Measurements from ENCODE around the gene FAM78A.

FAM78A gene

DNA sequence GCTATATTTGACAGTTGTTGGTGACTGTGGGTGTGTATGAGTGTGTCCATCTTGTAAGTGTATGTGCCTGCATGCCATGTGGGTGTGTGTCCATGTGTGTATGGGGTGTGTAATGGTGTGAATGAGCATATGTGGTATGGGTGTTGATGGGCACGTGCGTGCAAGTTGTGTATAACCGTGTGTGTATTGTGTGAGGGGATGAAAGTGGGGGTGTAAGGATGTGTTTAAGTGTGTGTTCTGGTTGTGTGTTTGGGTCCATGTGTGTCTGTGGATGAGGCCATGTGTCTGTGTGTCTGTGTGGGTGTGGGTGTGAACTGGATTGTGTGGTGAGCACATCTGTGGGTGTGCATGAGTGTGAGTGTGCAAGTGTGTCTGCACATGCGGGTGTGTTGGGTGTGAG lies 5.9 kb upstream of the FAM78A start:
- Histone ChIP-seq H3F3A (ENCODE audit: insufficient read depth, low read length) (peaks cover 9% of the 10 kb centered on the region), H3K36me3 (replicated peaks; ENCODE audit: insufficient read depth, low read length) (no peaks in the 10 kb centered on the region), H3K9me3 (replicated peaks; ENCODE audit: insufficient read depth, low read length) (no peaks in the 10 kb centered on the region), H3K27ac (ENCODE audit: low read length) (no peak overlapping the region), H3K4me3 (ENCODE audit: low read length) (no peak overlapping the region), H4K20me1 (ENCODE audit: insufficient read depth, low read length) (no peaks in the 10 kb centered on the region), H3K9ac (ENCODE audit: low read length) (no peak overlapping the region), H3K27me3 (replicated peaks; ENCODE audit: insufficient read depth, low read length) (peaks cover 27% of the 10 kb centered on the region), H3K4me1 (ENCODE audit: low read length) (peaks cover 3% of the 10 kb centered on the region; the same call in 1 of the 2 replicates), H3K9me2 (replicated peaks; ENCODE audit: insufficient read depth, low read length) (no peaks in the 10 kb centered on the region), H3K4me2 (ENCODE audit: low read depth, low read length) (no peak overlapping the region), H3K79me2 (ENCODE audit: low read length) (no peaks in the 10 kb centered on the region), H2AFZ (ENCODE audit: low read length) (no peak overlapping the region)
- no peak for DNase-seq
- TF ChIP-seq EZH2phosphoT487 (IDR thresholded peaks at IDR 0.05; ENCODE audit: low read length): no peak
- TF ChIP-seq, protein P1, sequence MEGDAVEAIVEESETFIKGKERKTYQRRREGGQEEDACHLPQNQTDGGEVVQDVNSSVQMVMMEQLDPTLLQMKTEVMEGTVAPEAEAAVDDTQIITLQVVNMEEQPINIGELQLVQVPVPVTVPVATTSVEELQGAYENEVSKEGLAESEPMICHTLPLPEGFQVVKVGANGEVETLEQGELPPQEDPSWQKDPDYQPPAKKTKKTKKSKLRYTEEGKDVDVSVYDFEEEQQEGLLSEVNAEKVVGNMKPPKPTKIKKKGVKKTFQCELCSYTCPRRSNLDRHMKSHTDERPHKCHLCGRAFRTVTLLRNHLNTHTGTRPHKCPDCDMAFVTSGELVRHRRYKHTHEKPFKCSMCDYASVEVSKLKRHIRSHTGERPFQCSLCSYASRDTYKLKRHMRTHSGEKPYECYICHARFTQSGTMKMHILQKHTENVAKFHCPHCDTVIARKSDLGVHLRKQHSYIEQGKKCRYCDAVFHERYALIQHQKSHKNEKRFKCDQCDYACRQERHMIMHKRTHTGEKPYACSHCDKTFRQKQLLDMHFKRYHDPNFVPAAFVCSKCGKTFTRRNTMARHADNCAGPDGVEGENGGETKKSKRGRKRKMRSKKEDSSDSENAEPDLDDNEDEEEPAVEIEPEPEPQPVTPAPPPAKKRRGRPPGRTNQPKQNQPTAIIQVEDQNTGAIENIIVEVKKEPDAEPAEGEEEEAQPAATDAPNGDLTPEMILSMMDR (IDR thresholded peaks at IDR 0.05; ENCODE audit: low read length): no peak
- no peak for TF ChIP-seq EZH2 (optimal IDR thresholded peaks at IDR 0.05; ENCODE audit: low read depth, low read length)

DNA sequence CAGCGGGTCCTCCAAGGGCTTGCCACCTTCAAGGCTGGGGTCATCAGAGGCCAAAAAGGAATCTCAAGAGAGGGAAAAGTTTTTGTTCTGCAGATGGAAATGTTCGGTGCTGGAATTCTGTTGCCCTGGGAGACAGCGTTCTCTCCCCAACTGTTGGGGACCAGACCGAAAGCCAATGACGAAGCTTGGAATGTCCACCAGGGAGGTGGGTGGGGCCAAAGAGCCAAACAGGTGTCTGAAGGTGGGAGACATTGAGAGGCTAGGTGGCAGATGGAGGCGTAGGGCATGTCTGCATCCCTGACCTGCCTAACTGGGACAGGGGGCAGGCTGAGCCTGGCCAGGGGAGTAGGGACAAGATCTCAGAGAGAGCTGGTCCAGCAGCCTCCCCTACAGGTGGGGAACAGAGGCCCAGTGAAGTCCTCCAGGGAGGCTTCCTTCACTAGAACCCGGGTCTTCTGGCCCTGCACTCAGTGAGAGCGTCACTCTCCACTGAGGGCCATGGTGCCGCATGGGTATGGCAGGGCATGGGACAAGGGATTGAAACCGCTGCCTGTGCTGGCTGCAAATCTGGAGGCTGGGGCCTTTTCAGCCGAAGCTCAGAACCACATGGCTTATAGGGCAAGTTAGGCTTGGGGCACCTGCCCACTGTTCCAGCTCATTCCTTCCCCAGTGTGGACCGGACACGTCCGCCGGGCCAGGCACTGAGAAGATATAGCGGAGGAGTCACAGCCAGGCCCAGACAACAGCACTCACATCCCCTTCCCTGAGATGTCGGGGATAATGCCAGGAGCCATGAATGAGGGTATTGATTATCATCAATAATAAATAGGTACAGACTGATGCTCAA lies 5.0 kb upstream of the FAM78A start:
- Histone ChIP-seq H3K27me3 (replicated peaks; ENCODE audit: insufficient read depth, low read length) (peaks cover 27% of the 10 kb centered on the region), H3K4me1 (ENCODE audit: low read length) (no peaks in the 10 kb centered on the region), H3K79me2 (ENCODE audit: low read length) (peaks cover 1% of the 10 kb centered on the region), H3F3A (ENCODE audit: insufficient read depth, low read length) (peaks cover 10% of the 10 kb centered on the region), H3K9ac (ENCODE audit: low read length) (no peak overlapping the region), H3K9me3 (replicated peaks; ENCODE audit: insufficient read depth, low read length) (no peaks in the 10 kb centered on the region), H3K4me3 (ENCODE audit: low read length) (no peak overlapping the region), H3K36me3 (replicated peaks; ENCODE audit: insufficient read depth, low read length) (no peaks in the 10 kb centered on the region), H4K20me1 (ENCODE audit: insufficient read depth, low read length) (no peaks in the 10 kb centered on the region), H3K27ac (ENCODE audit: low read length) (no peak overlapping the region), H3K9me2 (replicated peaks; ENCODE audit: insufficient read depth, low read length) (no peaks in the 10 kb centered on the region), H2AFZ (ENCODE audit: low read length) (no peak overlapping the region), H3K4me2 (ENCODE audit: low read depth, low read length) (no peak overlapping the region)
- no peak for DNase-seq
- TF ChIP-seq EZH2 (optimal IDR thresholded peaks at IDR 0.05; ENCODE audit: low read depth, low read length) (no peak), EZH2phosphoT487 (IDR thresholded peaks at IDR 0.05; ENCODE audit: low read length) (no peak)
- TF ChIP-seq, protein P1 (IDR thresholded peaks at IDR 0.05; ENCODE audit: low read length): no peak

DNA sequence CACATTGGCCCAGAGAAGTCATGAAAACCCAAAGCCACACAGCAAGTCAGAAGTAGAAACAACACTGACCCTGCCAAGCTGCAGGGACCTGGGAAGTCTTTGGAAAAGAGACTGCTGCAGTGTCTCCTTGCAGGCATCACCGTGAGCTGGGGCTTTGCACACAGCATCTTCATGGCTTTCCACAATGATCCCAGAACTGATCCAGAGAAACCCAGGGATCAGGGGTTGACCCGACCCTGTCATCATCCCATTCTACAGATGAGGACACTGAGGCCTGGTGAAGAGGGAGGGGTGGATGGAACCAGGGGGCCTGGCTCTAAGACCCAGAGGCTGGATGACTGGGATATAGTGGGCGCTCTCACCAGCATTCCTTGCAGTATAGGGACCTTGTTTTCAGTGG lies 4.3 kb upstream of the FAM78A start:
- peaks cover 16% of the 10 kb centered on the region for H3F3A ChIP-seq (ENCODE audit: insufficient read depth, low read length)
- DNase-seq: no peak
- no peak overlapping the region for H3K9ac ChIP-seq (ENCODE audit: low read length)
- H3K4me1 ChIP-seq (ENCODE audit: low read length): no peaks in the 10 kb centered on the region
- H4K20me1 ChIP-seq (ENCODE audit: insufficient read depth, low read length): no peaks in the 10 kb centered on the region
- no peak overlapping the region for H3K27ac ChIP-seq (ENCODE audit: low read length)
- peaks cover 27% of the 10 kb centered on the region for H3K27me3 ChIP-seq (replicated peaks; ENCODE audit: insufficient read depth, low read length)
- no peak overlapping the region for H3K4me3 ChIP-seq (ENCODE audit: low read length)
- TF ChIP-seq EZH2 (optimal IDR thresholded peaks at IDR 0.05; ENCODE audit: low read depth, low read length): no peak
- no peak for TF ChIP-seq EZH2phosphoT487 (IDR thresholded peaks at IDR 0.05; ENCODE audit: low read length)
- TF ChIP-seq, protein P1 (IDR thresholded peaks at IDR 0.05; ENCODE audit: low read length): no peak
- H3K9me2 ChIP-seq (replicated peaks; ENCODE audit: insufficient read depth, low read length): no peaks in the 10 kb centered on the region
- H3K4me2 ChIP-seq (ENCODE audit: low read depth, low read length): no peak overlapping the region
- peaks cover 8% of the 10 kb centered on the region for H3K79me2 ChIP-seq (ENCODE audit: low read length)
- H3K9me3 ChIP-seq (replicated peaks; ENCODE audit: insufficient read depth, low read length): no peaks in the 10 kb centered on the region
- H2AFZ ChIP-seq (ENCODE audit: low read length): no peak overlapping the region
- H3K36me3 ChIP-seq (replicated peaks; ENCODE audit: insufficient read depth, low read length): no peaks in the 10 kb centered on the region
